HG03520 (cell line): ENCODE data around the gene CCDC3.
"Not testable (repeated sequence)": the region's sequence is repeated elsewhere in the genome, so short reads cannot be mapped to it uniquely, and the experiment has no call there.

Experiments
- ATAC-seq: cut with Tn5 transposase; IDR thresholded peaks from one replicate; pipeline ENCODE4 v1.9.1; 2021; ENCODE audit warnings: mild to moderate bottlenecking, moderate library complexity; ENCODE audit not compliant: unreplicated experiment

The CCDC3 gene

GRCh38 chr10:13001041-13001886 lies at the start of gene CCDC3:
CCDC3 (minus strand) TSS chr10:13001713; CDS start chr10:13001570, 143 bp downstream.
- no peak for ATAC-seq

GRCh38 chr10:13051126-13051694 lies 49.7 kb upstream of the CCDC3 start:
- ATAC-seq, result no peak

- no peak for ATAC-seq
Observed at GRCh38 chr10:13049774-13050420, 48.4 kb upstream of the CCDC3 start.

GRCh38 chr10:13048762-13049161 lies 47.2 kb upstream of the CCDC3 start:
- ATAC-seq, result no peak

- no peak for ATAC-seq
Observed at GRCh38 chr10:13047529-13048206, 46.2 kb upstream of the CCDC3 start.

GRCh38 chr10:13046851-13047528 lies 45.5 kb upstream of the CCDC3 start:
- ATAC-seq, result no peak

GRCh38 chr10:13043520-13043919 lies 42.0 kb upstream of the CCDC3 start:
- no peak for ATAC-seq

GRCh38 chr10:13039761-13040160 lies 38.2 kb upstream of the CCDC3 start:
- ATAC-seq, result no peak

- ATAC-seq, result no peak
Observed at GRCh38 chr10:13038391-13038790, 36.9 kb upstream of the CCDC3 start.

- ATAC-seq, result no peak
Observed at GRCh38 chr10:13037832-13038231, 36.3 kb upstream of the CCDC3 start.

GRCh38 chr10:13036841-13037240 lies 35.3 kb upstream of the CCDC3 start:
- ATAC-seq, result no peak

GRCh38 chr10:13035731-13036130 lies 34.2 kb upstream of the CCDC3 start:
- ATAC-seq, result not testable (repeated sequence)

- ATAC-seq, result no peak
Observed at GRCh38 chr10:13026873-13027272, 25.4 kb upstream of the CCDC3 start.

GRCh38 chr10:13023754-13024153 lies 22.2 kb upstream of the CCDC3 start:
- no peak for ATAC-seq

- no peak for ATAC-seq
Observed at GRCh38 chr10:13019280-13019679, 17.8 kb upstream of the CCDC3 start.

GRCh38 chr10:13018171-13018570 lies 16.7 kb upstream of the CCDC3 start:
- ATAC-seq, result no peak

GRCh38 chr10:13016886-13017285 lies 15.4 kb upstream of the CCDC3 start:
- ATAC-seq, result no peak

GRCh38 chr10:13016426-13016825 lies 14.9 kb upstream of the CCDC3 start:
- no peak for ATAC-seq

- ATAC-seq, result no peak
Observed at GRCh38 chr10:13006037-13006436, 4.5 kb upstream of the CCDC3 start.

GRCh38 chr10:13003759-13004158 lies 2.2 kb upstream of the CCDC3 start:
- no peak for ATAC-seq

- ATAC-seq, result no peak
Observed at GRCh38 chr10:13003004-13003403, 1.5 kb upstream of the CCDC3 start.
